Ascending aorta (tissue), 2 donors: Measurements from ENCODE around the gene PFKL. TPM values are rescaled to one million over a fixed set of nuclear protein-coding genes. Genes with fewer than 3 reads are reported as not detected.

Experiments
- DNase-seq, 2 donors: peaks; one replicate each; pipeline ENCODE4 v3.0.0-alpha.2; 2019; ENCODE audit warnings: low spot score in 2 of 2
- H3K27ac ChIP-seq, 2 donors: fragments of 200-600 bp; sonication (generic); one replicate each; pipeline ENCODE4 v1.5.1; 2016 to 2017; ENCODE audit warnings: mild to moderate bottlenecking in 1 of 2
- H3K27me3 ChIP-seq: fragments of 200-600 bp; sonication (generic); one replicate; pipeline ENCODE4 v1.5.1; 2017
- H3K36me3 ChIP-seq, 2 donors: fragments of 200-600 bp; sonication (generic); one replicate each; pipeline ENCODE4 v1.5.1; 2016
- H3K4me1 ChIP-seq, 2 donors: fragments of 200-600 bp; sonication (generic); one replicate each; pipeline ENCODE4 v1.5.1; 2016 to 2017; ENCODE audit warnings: mild to moderate bottlenecking in 1 of 2
- H3K4me3 ChIP-seq, 2 donors: fragments of 200-600 bp; sonication (generic); one replicate each; pipeline ENCODE4 v1.5.1; 2016 to 2017; ENCODE audit warnings: mild to moderate bottlenecking in 1 of 2
- H3K9me3 ChIP-seq, 2 donors: fragments of 200-600 bp; sonication (generic); one replicate each; pipeline ENCODE4 v1.5.1; 2016
- CTCF ChIP-seq, 3 experiments: fragments of 200-600 bp in 2 of 3; fragments of 450-650 bp in 1 of 3; sonication (generic) in 2 of 3; IDR thresholded peaks; one replicate each; pipeline ENCODE4 v1.5.1; 2016 to 2019; ENCODE audit warnings: antibody characterized with exemption in 3 of 3, mild to moderate bottlenecking in 1 of 3, moderate library complexity in 1 of 3
- intact Hi-C: fragments of 100-400 bp; cut with DNase I; formaldehyde crosslinking; loops from one replicate; pipeline ENCODE4 v1.15.1; 2023
- total RNA-seq: library from RNA; depleted of rRNA; stranded (reverse); fragments of >200 nt; gene quantifications from one replicate; pipeline ENCODE4 v1.1.0, GENCODE V29; 2016

PFKL gene
- total RNA-seq, 1 donor from 2014 or later = 153 TPM

- TF ChIP-seq CTCF (IDR thresholded peaks at IDR 0.05) = no peak
- intact Hi-C loops = no loop called here
- Histone ChIP-seq H3K4me1 (no peaks in the 10 kb centered on the region), H3K4me3 (no peak overlapping the region), H3K36me3 (peaks cover 56 to 66% of the 10 kb centered on the region in 2 donors), H3K27ac (no peak overlapping the region), H3K9me3 (no peaks in the 10 kb centered on the region), H3K27me3 (no peaks in the 10 kb centered on the region)
- DNase-seq = no peak
These were observed 11.0 kb downstream of the PFKL start for GRCh38 chr21:44310628-44311507.

GRCh38 chr21:44312089-44312488 is 12.2 kb downstream of the PFKL start:
- no peak overlapping the region for H3K27ac ChIP-seq
- no peak overlapping the region for H3K4me3 ChIP-seq
- H3K4me1 ChIP-seq = no peaks in the 10 kb centered on the region
- DNase-seq = no peak
- no peaks in the 10 kb centered on the region for H3K27me3 ChIP-seq
- no peaks in the 10 kb centered on the region for H3K9me3 ChIP-seq
- H3K36me3 ChIP-seq = peaks cover 64 to 75% of the 10 kb centered on the region in 2 donors
- no peak for TF ChIP-seq CTCF (IDR thresholded peaks at IDR 0.05)
- intact Hi-C loops = no loop called here

GRCh38 chr21:44312716-44313115 is 12.9 kb downstream of the PFKL start:
- Histone ChIP-seq H3K9me3 (no peaks in the 10 kb centered on the region), H3K4me1 (no peaks in the 10 kb centered on the region), H3K36me3 (peaks cover 68 to 75% of the 10 kb centered on the region in 2 donors), H3K27me3 (no peaks in the 10 kb centered on the region), H3K27ac (no peak overlapping the region), H3K4me3 (no peak overlapping the region)
- DNase-seq = no peak
- no peak for TF ChIP-seq CTCF (IDR thresholded peaks at IDR 0.05)
- intact Hi-C loops = no loop called here

GRCh38 chr21:44313451-44313850 is 13.6 kb downstream of the PFKL start:
- Histone ChIP-seq H3K27ac (no peak overlapping the region), H3K4me1 (no peaks in the 10 kb centered on the region), H3K36me3 (peaks cover 75 to 80% of the 10 kb centered on the region in 2 donors), H3K9me3 (no peaks in the 10 kb centered on the region), H3K27me3 (no peaks in the 10 kb centered on the region), H3K4me3 (no peak overlapping the region)
- intact Hi-C loops = no loop called here
- TF ChIP-seq CTCF (IDR thresholded peaks at IDR 0.05) = no peak
- no peak for DNase-seq

GRCh38 chr21:44314128-44314527 is 14.3 kb downstream of the PFKL start:
- Histone ChIP-seq H3K9me3 (no peaks in the 10 kb centered on the region), H3K4me1 (no peaks in the 10 kb centered on the region), H3K36me3 (peaks cover 80 to 87% of the 10 kb centered on the region in 2 donors), H3K27ac (no peak overlapping the region), H3K4me3 (no peak overlapping the region), H3K27me3 (no peaks in the 10 kb centered on the region)
- intact Hi-C loops = no loop called here
- TF ChIP-seq CTCF (IDR thresholded peaks at IDR 0.05) = no peak
- no peak for DNase-seq
